ENCODE results near the gene CKS2. TPM values are rescaled to one million over a fixed set of nuclear protein-coding genes. Genes with fewer than 3 reads are reported as not detected.

The CKS2 gene
- polyA plus RNA-seq, 1 donor from 2014 or later, result 48.5 TPM

DNA sequence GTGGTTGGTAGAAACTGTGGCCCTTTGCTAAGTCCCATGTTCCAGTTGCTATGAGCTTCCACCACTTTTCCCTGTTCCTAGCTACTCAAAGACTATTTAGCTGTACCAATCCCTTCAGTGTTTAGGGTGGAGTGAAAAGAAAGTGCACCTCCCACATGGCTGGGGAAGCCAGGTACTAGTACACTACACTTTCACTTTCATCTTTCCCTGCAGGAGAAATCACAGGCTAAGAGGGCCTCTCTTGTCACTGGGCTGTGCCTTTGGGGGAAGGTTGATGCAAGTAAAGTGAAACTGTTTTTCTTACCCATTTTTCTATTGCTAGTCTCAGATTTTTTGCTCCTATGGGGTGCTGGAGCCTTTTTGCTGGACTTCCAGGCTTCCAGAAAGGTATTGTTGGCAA lies 33.5 kb upstream of the CKS2 start:
- Histone ChIP-seq H3K9ac (ENCODE audit: low read length) (no peak overlapping the region), H4K20me1 (ENCODE audit: insufficient read depth) (no peaks in the 10 kb centered on the region), H3K27me3 (ENCODE audit: insufficient read depth, low read depth, low read length) (no peaks in the 10 kb centered on the region), H3K79me2 (replicated peaks; ENCODE audit: insufficient read depth, low read length) (no peaks in the 10 kb centered on the region), H3K4me3 (ENCODE audit: low read length) (no peak overlapping the region), H3K27ac (ENCODE audit: low read length) (no peak overlapping the region), H2AFZ (ENCODE audit: low read depth, low read length) (no peak overlapping the region), H3K9me3 (ENCODE audit: low read length) (peaks cover 9% of the 10 kb centered on the region), H3F3A (ENCODE audit: insufficient read depth, low read length, poor library complexity, severe bottlenecking) (no peaks in the 10 kb centered on the region), H3K9me2 (ENCODE audit: insufficient read depth, low read length) (no peaks in the 10 kb centered on the region), H3K36me3 (ENCODE audit: insufficient read depth, low read length) (no peaks in the 10 kb centered on the region), H3K4me2 (ENCODE audit: low read length) (no peak overlapping the region)
- TF ChIP-seq EP300 (conservative IDR thresholded peaks at IDR 0.05; ENCODE audit: poor library complexity, severe bottlenecking) (no peak), SMC3 (conservative IDR thresholded peaks at IDR 0.05; ENCODE audit: poor library complexity) (no peak)

DNA sequence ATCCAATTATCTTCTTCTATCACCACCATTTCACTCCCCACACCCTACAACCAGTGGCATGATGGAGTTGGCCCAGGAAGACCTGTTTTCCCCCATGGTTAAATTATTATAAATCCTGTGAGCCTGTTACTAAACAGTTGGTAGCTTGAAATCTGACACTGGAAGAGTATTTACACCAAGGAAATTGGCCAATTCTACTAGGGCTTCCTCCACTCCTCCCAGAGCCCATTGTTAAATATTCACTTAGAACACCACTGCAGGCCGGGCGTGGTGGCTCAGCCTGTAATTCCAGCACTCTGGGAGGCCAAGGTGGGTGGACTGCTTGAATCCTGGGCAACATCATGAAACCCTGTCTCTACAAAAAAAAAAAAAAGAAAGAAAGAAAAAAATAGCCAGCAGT lies 32.4 kb upstream of the CKS2 start:
- Histone ChIP-seq H3K27ac (ENCODE audit: low read length) (no peak overlapping the region), H3K4me3 (ENCODE audit: low read length) (no peak overlapping the region), H3K9me3 (ENCODE audit: low read length) (peaks cover 9% of the 10 kb centered on the region), H2AFZ (ENCODE audit: low read depth, low read length) (no peak overlapping the region), H3K4me2 (ENCODE audit: low read length) (no peak overlapping the region), H3K27me3 (ENCODE audit: insufficient read depth, low read depth, low read length) (no peaks in the 10 kb centered on the region), H3K9me2 (ENCODE audit: insufficient read depth, low read length) (no peaks in the 10 kb centered on the region), H4K20me1 (ENCODE audit: insufficient read depth) (no peaks in the 10 kb centered on the region), H3K36me3 (ENCODE audit: insufficient read depth, low read length) (no peaks in the 10 kb centered on the region), H3K79me2 (replicated peaks; ENCODE audit: insufficient read depth, low read length) (no peaks in the 10 kb centered on the region), H3K9ac (ENCODE audit: low read length) (no peak overlapping the region), H3F3A (ENCODE audit: insufficient read depth, low read length, poor library complexity, severe bottlenecking) (no peaks in the 10 kb centered on the region)
- TF ChIP-seq, protein P1, sequence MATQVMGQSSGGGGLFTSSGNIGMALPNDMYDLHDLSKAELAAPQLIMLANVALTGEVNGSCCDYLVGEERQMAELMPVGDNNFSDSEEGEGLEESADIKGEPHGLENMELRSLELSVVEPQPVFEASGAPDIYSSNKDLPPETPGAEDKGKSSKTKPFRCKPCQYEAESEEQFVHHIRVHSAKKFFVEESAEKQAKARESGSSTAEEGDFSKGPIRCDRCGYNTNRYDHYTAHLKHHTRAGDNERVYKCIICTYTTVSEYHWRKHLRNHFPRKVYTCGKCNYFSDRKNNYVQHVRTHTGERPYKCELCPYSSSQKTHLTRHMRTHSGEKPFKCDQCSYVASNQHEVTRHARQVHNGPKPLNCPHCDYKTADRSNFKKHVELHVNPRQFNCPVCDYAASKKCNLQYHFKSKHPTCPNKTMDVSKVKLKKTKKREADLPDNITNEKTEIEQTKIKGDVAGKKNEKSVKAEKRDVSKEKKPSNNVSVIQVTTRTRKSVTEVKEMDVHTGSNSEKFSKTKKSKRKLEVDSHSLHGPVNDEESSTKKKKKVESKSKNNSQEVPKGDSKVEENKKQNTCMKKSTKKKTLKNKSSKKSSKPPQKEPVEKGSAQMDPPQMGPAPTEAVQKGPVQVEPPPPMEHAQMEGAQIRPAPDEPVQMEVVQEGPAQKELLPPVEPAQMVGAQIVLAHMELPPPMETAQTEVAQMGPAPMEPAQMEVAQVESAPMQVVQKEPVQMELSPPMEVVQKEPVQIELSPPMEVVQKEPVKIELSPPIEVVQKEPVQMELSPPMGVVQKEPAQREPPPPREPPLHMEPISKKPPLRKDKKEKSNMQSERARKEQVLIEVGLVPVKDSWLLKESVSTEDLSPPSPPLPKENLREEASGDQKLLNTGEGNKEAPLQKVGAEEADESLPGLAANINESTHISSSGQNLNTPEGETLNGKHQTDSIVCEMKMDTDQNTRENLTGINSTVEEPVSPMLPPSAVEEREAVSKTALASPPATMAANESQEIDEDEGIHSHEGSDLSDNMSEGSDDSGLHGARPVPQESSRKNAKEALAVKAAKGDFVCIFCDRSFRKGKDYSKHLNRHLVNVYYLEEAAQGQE (IDR thresholded peaks at IDR 0.05; ENCODE audit: borderline replicate concordance), result no peak
- no peak for TF ChIP-seq POLR2AphosphoS5 (IDR thresholded peaks at IDR 0.05)
- TF ChIP-seq EZH2 (IDR thresholded peaks at IDR 0.05; ENCODE audit: borderline replicate concordance, insufficient read depth, low read length, poor library complexity, severe bottlenecking), result no peak
- TF ChIP-seq, protein P2, sequence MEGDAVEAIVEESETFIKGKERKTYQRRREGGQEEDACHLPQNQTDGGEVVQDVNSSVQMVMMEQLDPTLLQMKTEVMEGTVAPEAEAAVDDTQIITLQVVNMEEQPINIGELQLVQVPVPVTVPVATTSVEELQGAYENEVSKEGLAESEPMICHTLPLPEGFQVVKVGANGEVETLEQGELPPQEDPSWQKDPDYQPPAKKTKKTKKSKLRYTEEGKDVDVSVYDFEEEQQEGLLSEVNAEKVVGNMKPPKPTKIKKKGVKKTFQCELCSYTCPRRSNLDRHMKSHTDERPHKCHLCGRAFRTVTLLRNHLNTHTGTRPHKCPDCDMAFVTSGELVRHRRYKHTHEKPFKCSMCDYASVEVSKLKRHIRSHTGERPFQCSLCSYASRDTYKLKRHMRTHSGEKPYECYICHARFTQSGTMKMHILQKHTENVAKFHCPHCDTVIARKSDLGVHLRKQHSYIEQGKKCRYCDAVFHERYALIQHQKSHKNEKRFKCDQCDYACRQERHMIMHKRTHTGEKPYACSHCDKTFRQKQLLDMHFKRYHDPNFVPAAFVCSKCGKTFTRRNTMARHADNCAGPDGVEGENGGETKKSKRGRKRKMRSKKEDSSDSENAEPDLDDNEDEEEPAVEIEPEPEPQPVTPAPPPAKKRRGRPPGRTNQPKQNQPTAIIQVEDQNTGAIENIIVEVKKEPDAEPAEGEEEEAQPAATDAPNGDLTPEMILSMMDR (IDR thresholded peaks at IDR 0.05; ENCODE audit: poor library complexity, severe bottlenecking), result no peak
- no peak for TF ChIP-seq SMC3 (conservative IDR thresholded peaks at IDR 0.05; ENCODE audit: poor library complexity)
- no peak for TF ChIP-seq RAD21 (conservative IDR thresholded peaks at IDR 0.05)
- TF ChIP-seq TAF1 (IDR thresholded peaks at IDR 0.05; ENCODE audit: low read depth), result no peak
- no peak for TF ChIP-seq EP300 (conservative IDR thresholded peaks at IDR 0.05; ENCODE audit: poor library complexity, severe bottlenecking)
- no peak for TF ChIP-seq MXI1 (conservative IDR thresholded peaks at IDR 0.05; ENCODE audit: poor library complexity, severe bottlenecking)
